ENCODE results near the gene CXCL1.

- peak in 2 of 4 experiments; percentile 16 to 17 for TF ChIP-seq CTCF (IDR thresholded peaks at IDR 0.05)
- TF ChIP-seq POLR2A (IDR thresholded peaks at IDR 0.05) = no peak
- no peak for TF ChIP-seq POLR2AphosphoS5 (IDR thresholded peaks at IDR 0.05)
- TF ChIP-seq EP300 (IDR thresholded peaks at IDR 0.05) = no peak
Observed at GRCh38 chr4:73864365-73864764, 4.8 kb upstream of the CXCL1 start.

Measured in sigmoid colon (tissue), 4 donors.